GM13977 (cell line): ENCODE results near the gene SULT2A1.
"Not testable (repeated sequence)": the region's sequence is repeated elsewhere in the genome, so short reads cannot be mapped to it uniquely, and the experiment has no call there.

Experiments
- DNase-seq: peaks from one replicate; pipeline ENCODE4 v3.0.0; 2012; ENCODE audit warnings: low spot score
- in situ Hi-C: fragments of 300-500 bp; cut with MboI; formaldehyde crosslinking; loops from one replicate; pipeline ENCODE4 v1.12.0; 2022; ENCODE audit warnings: low sequenced_read_pairs, low pct_unique_long_range_greater_than_20kb, mixed read lengths, inconsistent platforms; ENCODE audit not compliant: unreplicated experiment
- TF ChIP-seq, protein P1 (sequence below): IDR thresholded peaks from 2 replicates; pipeline ENCODE4 v1.5.1; 2012; ENCODE audit warnings: mild to moderate bottlenecking, control low read depth; ENCODE audit not compliant: insufficient read depth; ENCODE audit errors: extremely low read depth, missing control alignments

Gene SULT2A1

DNA sequence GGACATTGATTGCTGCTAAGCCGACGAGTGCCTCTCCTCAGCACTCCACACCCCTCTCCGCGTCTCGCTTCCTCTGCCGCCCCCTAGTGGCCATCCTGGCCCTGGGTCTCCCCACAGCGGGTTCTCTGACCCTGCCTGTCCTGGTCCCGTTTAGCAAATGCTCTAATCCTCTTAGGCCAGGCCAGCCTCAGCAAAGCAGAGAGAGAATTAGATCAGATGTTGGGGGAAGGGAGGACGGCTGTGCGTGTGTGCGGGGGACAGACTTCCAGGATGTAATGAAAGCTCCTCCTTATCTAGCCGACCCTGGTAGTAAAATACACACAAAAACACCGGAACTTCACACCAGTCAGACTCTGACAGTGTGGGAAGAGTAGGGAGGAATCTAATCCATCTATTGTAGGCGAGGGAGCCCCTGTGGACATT, 22.6 kb downstream of the SULT2A1 start:
- in situ Hi-C loops: no loop called here
- TF ChIP-seq, protein P1, sequence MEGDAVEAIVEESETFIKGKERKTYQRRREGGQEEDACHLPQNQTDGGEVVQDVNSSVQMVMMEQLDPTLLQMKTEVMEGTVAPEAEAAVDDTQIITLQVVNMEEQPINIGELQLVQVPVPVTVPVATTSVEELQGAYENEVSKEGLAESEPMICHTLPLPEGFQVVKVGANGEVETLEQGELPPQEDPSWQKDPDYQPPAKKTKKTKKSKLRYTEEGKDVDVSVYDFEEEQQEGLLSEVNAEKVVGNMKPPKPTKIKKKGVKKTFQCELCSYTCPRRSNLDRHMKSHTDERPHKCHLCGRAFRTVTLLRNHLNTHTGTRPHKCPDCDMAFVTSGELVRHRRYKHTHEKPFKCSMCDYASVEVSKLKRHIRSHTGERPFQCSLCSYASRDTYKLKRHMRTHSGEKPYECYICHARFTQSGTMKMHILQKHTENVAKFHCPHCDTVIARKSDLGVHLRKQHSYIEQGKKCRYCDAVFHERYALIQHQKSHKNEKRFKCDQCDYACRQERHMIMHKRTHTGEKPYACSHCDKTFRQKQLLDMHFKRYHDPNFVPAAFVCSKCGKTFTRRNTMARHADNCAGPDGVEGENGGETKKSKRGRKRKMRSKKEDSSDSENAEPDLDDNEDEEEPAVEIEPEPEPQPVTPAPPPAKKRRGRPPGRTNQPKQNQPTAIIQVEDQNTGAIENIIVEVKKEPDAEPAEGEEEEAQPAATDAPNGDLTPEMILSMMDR: peak; percentile 94
- peak; percentile 90 for DNase-seq

DNA sequence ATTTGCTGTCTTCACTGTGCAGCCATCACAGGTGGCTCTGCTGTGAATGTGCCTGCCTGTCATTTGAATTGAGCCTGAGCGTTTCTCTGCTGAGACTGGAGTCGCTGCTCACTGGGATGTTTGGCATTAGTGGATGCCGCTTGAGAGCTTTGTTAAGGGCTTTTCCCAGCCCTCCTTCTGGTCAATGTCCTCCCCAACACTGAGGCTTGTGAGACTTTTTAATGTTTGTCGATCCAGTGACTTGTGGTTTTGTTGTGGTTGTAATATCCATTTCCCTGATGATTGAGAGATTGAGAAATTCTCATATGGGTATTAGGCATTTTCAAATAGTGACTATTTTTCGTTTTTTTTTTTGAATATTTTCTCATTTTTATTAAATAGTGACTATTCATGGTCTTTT, 24.5 kb downstream of the SULT2A1 start:
- TF ChIP-seq, protein P1: no peak
- in situ Hi-C loops: no loop called here
- DNase-seq: no peak

DNA sequence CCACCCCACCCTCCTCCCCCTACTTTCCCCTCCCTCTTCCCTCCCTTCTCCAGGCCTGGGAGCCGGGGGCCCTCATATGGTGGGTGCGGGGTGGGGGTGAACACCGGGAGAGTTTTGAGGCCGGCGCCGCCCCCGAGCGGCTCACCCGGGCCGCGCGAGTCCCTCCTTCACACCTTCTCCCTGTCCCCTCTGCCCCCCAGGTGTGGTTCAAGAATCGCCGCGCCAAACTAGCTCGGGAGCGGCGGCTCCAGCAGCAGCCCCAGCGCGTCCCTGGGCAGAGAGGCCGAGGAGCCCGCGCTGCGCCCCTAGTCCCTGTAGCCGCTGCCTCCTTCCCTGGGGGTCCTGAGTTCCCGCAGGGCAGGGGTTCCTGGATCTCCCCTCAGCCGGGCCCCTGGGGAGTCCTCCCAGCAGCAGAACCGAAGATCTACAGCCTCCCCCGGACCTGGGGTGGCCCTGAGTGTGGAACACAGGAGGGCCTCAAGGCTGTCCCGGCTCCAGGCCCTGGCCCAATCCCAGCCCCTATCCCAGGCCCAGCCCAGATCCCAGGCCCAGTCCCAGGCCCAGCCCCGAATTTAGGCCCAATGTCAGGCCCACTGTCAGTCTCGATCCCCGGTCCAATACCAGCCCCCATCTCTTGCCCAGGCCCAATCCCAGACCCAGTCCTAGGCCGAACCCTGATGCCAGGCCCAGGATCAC, 25.4 kb downstream of the SULT2A1 start:
- in situ Hi-C loops: no loop called here
- DNase-seq: no peak
- TF ChIP-seq, protein P1: no peak

- DNase-seq, in situ Hi-C loops: not testable (repeated sequence)
These were observed 26.3 kb downstream of the SULT2A1 start for GRCh38 chr19:47859838-47860237.

- DNase-seq, in situ Hi-C loops: not testable (repeated sequence)
These were observed 27.3 kb downstream of the SULT2A1 start, which contains the start of gene TPRX2 for GRCh38 chr19:47858646-47859285. TPRX2 (plus strand) TSS chr19:47859235; CDS start chr19:47859247, 12 bp downstream.

- DNase-seq, in situ Hi-C loops: not testable (repeated sequence)
These were observed 27.9 kb downstream of the SULT2A1 start for GRCh38 chr19:47858231-47858630.

DNA sequence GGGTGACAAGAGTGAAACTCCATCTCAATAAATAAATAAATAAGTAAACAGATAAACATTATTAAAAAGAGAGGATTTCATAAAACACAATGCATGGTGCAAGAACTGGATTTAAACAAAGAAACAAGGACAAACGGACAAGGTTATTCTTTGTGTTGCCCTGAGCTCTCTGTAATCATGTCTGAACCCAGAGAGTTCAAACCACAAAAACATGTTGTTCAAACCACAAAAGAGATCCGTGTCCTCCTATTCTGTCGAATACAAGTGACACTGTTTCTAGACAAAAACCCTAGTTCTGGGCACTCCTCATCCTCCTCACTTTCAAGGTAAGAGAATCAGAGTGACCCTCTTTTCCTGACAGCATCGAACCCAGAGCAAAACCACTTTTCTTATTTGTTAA, 31.7 kb downstream of the SULT2A1 start:
- in situ Hi-C loops: no loop called here
- TF ChIP-seq, protein P1: no peak
- no peak for DNase-seq

GRCh38 chr19:47853003-47853402, 33.1 kb downstream of the SULT2A1 start:
- no peak for DNase-seq
- in situ Hi-C loops: no loop called here
- TF ChIP-seq, protein P1: no peak
